NCI-H2227 (cell line): ENCODE measurements around the gene PRSS57.
A peak's percentile ranks its signal among the peaks of the same experiment; 100 is the strongest.
"Not testable (repeated sequence)": the region's sequence is repeated elsewhere in the genome, so short reads cannot be mapped to it uniquely, and the experiment has no call there.

Source experiments
- DNase-seq: peaks from one replicate; lab custom pipeline; 2025; ENCODE audit not compliant: unreplicated experiment; lab: John Stamatoyannopoulos, UW

The PRSS57 gene

GRCh38 chr19:723714-724113, 28.5 kb upstream of the PRSS57 start:
- no peak for DNase-seq

- DNase-seq = no peak
Observed at GRCh38 chr19:723247-723646, 28.0 kb upstream of the PRSS57 start.

GRCh38 chr19:722553-723101, 27.4 kb upstream of the PRSS57 start:
- no peak for DNase-seq

DNA sequence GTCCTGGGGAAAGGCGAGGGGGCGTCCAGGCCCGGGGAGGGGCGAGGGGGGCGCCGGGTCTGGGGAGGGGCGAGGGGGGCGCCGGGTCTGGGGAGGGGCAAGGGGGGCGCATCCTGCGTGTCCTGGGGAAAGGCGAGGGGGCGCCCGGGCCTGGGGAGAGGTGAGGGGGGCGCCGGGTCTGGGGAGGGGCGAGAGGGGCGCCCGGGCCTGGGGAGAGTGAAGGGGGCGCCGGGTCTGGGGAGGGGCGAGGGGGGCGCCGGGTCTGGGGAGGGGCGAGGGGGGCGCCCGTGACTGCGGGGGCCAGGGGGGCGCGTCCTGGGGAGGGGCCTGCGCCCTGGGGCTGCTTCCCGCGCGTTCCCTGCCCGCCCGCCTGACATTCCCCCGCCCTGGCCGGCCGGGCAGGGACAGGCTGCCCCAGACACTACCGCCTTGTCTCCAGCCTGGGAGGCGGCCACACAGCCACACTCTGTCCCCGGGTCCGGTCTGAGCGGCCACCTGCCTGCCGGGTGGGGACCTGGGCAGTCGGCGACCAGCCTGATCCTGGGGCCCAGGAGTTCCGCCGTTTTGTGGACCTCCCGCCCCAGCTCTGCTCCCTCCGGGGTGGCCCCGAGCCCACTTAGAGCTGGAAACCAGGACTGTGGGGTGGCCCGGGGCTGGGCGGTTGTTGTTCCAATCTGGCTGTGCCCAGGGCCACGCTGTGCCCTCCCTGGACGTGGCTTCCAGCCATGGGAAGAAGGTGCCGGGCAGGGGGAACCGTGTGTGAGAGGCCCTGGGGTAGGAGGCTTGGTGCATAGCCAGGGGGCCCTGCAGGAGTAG, 25.3 kb upstream of the PRSS57 start:
- DNase-seq = peak; percentile 49

DNA sequence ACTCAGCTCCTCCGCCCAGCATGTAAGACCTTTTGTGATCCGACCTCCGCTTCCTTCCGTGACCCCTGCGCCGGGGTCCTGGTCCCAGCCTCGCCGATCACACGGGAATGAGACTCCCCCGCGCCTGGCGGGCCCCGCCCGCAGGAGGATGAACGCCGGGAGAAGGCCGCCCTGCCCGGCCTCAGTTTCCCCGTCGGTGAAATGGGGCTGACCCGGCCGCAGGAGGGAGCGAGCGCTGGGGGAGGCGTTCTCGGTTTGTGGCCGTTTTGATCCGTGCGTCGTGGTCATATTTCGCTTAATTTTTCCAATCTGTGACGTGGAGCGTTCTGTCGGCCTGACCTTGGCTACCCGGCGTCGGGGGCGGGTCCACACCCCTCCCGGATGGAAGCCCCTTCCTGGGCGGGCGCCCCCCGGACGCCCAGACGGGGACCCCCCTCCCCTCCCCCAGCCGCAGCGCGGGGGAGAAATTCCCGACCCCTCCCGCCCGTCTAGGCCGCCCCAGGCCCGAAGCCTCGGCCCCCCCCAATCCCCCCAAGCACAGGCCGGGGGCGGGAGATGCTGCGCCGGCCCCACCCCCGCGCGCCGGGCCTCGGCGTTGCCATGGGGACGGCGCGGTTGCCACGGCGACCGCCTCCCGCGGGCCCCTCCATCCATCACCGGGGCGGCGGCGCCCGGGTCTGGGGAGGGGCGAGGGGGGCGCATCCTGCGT, 24.5 kb upstream of the PRSS57 start:
- peak; percentile 86 for DNase-seq

- DNase-seq = no peak
Observed at GRCh38 chr19:718991-719512, 23.8 kb upstream of the PRSS57 start.

- DNase-seq = no peak
Observed at GRCh38 chr19:718251-718951, 23.1 kb upstream of the PRSS57 start.

- DNase-seq = no peak
Observed at GRCh38 chr19:715347-715746, 20.1 kb upstream of the PRSS57 start.

DNA sequence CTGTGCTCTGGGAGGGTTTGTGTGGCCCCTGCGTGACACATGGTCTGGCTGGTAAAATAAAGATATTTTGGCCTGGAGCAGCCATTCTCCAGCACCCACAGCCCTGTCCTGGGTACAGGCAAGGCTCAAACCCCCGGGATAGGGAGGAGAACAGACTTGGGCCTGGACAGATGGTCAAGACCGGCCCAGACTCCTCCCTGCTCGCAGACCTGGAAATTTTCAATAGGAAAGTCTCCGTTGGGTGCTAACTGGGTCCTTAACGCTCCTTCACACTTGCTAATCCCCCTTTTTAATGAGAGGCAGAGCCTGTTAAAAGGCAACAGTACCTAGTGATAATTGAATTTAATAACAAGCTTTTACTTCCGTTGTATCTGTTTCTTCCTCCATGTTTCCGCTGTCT, 16.0 kb upstream of the PRSS57 start:
- no peak for DNase-seq

GRCh38 chr19:710767-711166, 15.5 kb upstream of the PRSS57 start:
- no peak for DNase-seq

DNA sequence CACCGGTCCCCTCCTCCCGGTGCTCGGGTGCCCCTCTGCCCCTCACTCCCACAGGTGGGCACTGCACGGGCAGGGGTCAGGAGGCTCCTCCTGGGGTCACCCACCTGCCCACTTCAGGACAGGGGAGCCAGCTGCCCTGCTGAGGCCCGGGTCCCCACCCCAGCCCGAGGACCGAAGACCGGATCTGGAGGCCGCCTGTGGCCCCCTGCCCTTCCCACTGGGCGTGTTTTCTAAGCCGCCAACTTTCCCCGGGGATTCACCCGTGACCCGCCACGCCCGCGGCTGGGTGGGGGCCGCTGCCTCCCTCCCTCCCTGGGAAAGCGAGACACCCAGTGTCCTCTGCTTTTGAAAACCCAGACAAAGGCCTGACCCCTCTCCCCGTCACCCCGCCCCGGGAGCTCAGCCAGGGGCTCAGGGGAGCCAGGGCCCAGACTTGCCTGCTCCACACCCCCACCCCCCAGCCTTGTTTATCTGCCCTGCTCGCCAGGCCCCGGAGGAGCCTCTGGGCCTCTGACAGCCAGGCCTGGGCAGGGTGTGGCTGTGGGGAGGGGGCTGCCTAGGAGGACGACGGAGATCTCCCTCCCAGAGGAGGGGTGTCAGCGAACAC, 14.8 kb upstream of the PRSS57 start:
- no peak for DNase-seq

GRCh38 chr19:709196-709964, 14.1 kb upstream of the PRSS57 start:
- no peak for DNase-seq

DNA sequence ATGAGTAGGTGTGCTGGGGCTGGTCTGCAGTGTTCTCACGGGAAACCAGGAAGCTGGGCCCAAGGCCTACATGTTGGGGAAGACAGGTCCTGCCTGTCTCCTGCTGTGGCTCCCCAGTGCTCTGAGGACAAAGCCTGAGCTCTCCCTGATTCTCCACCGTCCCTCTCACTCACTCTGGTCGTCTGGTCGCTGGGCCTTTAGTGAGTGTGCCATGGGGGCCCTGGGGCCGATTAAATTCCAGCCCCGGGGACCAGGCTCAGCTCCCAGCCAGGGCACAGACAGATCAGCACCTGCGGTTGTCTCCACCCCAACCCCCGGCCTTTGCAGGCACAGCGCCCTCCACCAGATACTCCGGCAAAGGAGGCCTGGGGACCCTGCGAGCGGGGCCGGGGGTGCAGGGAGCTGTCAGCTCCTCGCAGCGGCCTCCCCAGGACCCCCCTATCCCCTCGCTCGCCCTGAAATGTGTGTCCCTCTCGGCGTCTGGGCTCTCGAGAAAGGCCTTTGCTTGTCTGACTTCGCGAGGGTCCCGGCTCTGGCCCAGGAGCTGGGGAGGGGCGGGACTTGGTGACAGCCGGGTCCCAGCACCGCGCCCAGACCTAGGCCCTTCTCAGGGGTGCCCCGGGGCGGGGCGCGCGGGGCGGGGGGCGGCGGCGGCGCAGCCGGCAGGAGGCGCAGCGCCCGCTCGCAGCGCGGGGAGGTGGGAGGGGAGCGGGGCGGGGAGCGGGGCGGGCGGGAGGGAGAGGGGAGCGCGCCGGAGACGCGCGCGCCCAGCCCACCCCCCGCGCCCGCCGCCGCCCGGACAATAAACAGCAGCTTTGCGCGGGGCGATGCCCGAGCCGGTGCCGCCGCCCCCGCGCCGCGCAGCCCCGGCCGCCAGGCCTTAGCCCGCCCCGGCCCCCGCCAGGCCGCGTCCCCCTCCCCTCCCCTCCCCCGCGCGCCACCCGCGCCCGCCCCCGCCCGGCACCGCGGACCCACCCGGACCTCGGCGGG, 13.2 kb upstream of the PRSS57 start, which contains the start of gene PALM:
Gene PALM (plus strand): TSS at position 782 of the 990 bp plus-strand sequence. CDS start 212 bp downstream, outside the sequence.
- DNase-seq = peak; percentile 47

GRCh38 chr19:704447-704741, 9.1 kb upstream of the PRSS57 start:
- no peak for DNase-seq

- DNase-seq = peak; percentile 29
Observed at GRCh38 chr19:703651-704446, 8.6 kb upstream of the PRSS57 start.

- DNase-seq = no peak
Observed at GRCh38 chr19:703329-703650, 8.0 kb upstream of the PRSS57 start.

DNA sequence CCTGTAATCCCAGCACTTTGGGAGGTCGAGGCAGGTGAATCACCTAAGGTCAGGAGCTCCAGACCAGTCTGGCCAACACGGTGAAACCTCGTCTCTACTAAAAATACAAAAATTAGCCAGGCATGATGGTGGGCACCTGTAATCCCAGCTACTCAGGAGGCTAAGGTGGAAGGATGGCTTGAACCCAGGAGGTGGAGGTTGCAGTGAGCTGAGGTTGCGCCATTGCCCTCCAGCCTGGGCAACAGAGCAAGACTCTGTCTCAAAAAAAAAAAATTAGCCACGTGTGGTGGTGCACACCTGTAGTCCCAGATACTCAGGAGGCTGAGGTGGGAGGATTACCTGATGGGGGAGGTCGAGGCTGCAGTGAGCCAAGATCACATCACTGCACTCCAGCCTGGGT, 7.6 kb upstream of the PRSS57 start:
- not testable (repeated sequence) for DNase-seq

DNA sequence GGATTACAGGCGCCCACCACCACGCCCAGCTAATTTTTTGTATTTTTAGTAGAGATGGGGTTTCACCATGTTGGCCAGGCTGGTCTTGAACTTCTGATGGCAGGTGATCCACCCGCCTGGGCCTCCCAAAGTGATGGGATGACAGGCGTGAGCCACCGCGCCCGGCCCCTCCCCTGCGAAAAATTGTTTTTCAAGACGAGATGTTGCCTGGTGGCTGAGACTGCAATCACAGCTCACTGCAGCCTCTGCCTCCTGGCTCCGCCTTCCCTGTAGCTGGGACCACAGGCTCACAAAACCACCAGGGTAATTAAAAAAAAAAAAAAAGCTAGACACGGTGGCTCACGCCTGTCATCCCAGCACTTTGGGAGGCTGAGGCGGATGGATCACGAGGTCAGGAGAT, 4.6 kb upstream of the PRSS57 start:
- DNase-seq = not testable (repeated sequence)
